Measurements from ENCODE around the gene CATSPERZ. TPM values are rescaled to one million over a fixed set of nuclear protein-coding genes. Genes with fewer than 3 reads are reported as not detected.

CATSPERZ gene
- total and polyA plus RNA-seq, 2 of the 13 experiments (the other 11 are each of a cell fraction or from before 2014, with no cell fraction given) = 0.22 to 0.48 TPM

GRCh38 chr11:64317961-64318765 lies 18.0 kb downstream of the CATSPERZ start, which contains the start of gene PRDX5 (continued):
- no peak for TF ChIP-seq TEAD2 (CRISPR knock-in tag; IDR thresholded peaks at IDR 0.05)
- no peak for TF ChIP-seq SETDB1 (CRISPR knock-in tag; IDR thresholded peaks at IDR 0.05; ENCODE audit: borderline replicate concordance)
- TF ChIP-seq TAF1 (CRISPR knock-in tag; IDR thresholded peaks at IDR 0.05) = peak; percentile 69
- peak; percentile 94 for TF ChIP-seq PAX8 (CRISPR knock-in tag; IDR thresholded peaks at IDR 0.05; ENCODE audit: borderline replicate concordance)
- TF ChIP-seq TOE1 (CRISPR knock-in tag; IDR thresholded peaks at IDR 0.05) = no peak
- no peak for TF ChIP-seq FOXP1 (IDR thresholded peaks at IDR 0.05)
- no peak for TF ChIP-seq FOXP1 (CRISPR knock-in tag; IDR thresholded peaks at IDR 0.05)
- peak; percentile 61; the same call in 1 of the 2 replicates for TF ChIP-seq MEIS1 (CRISPR knock-in tag; IDR thresholded peaks at IDR 0.05; ENCODE audit: borderline replicate concordance)
- no peak for TF ChIP-seq MAFK (conservative IDR thresholded peaks at IDR 0.05 in 1 of 2, IDR thresholded peaks at IDR 0.05 in 1 of 2; ENCODE audit: low read length in 2 of 2)
- no peak for TF ChIP-seq AHDC1 (CRISPR knock-in tag; IDR thresholded peaks at IDR 0.05; ENCODE audit: borderline replicate concordance)
- TF ChIP-seq BORCS8-MEF2B (CRISPR knock-in tag; IDR thresholded peaks at IDR 0.05) = no peak
- peak; percentile 76 for TF ChIP-seq UBTF (CRISPR knock-in tag; IDR thresholded peaks at IDR 0.05)
- peak; percentile 69; the same call in 1 of the 2 replicates for TF ChIP-seq KMT2A (CRISPR knock-in tag; IDR thresholded peaks at IDR 0.05)
- TF ChIP-seq PBX2 (CRISPR knock-in tag; IDR thresholded peaks at IDR 0.05) = no peak
- peak; percentile 72; the same call in 1 of the 2 replicates for TF ChIP-seq ZNF800 (CRISPR knock-in tag; IDR thresholded peaks at IDR 0.05)
- no peak; the same call in 1 of the 2 replicates for TF ChIP-seq ZBTB7A (CRISPR knock-in tag; IDR thresholded peaks at IDR 0.05)

Measured in HepG2 (cell line).